H9 (cell line): Measurements from ENCODE around the gene SLIT2. TPM values are rescaled to one million over a fixed set of nuclear protein-coding genes. Genes with fewer than 3 reads are reported as not detected.

ENCODE experiments used
- DNase-seq: peaks from one replicate; pipeline ENCODE4 v3.0.0-alpha.2; 2017
- H2AFZ ChIP-seq: one replicate; pipeline ENCODE4 v1.6.1; 2013; ENCODE audit warnings: mild to moderate bottlenecking, low read length, control low read depth, moderate library complexity
- H2AK5ac ChIP-seq: 2 replicates; pipeline ENCODE4 v1.6.1; 2013; ENCODE audit warnings: low read length, control low read depth, mixed read lengths; ENCODE audit not compliant: insufficient read length
- H2BK120ac ChIP-seq: one replicate; pipeline ENCODE4 v1.6.1; 2013; ENCODE audit warnings: low read depth, mild to moderate bottlenecking, low read length, control low read depth, inconsistent platforms; ENCODE audit not compliant: poor library complexity, severe bottlenecking
- H2BK12ac ChIP-seq: 2 replicates; pipeline ENCODE4 v1.6.1; 2013; ENCODE audit warnings: low read length, control low read depth, mixed read lengths, low read depth; ENCODE audit not compliant: insufficient read length
- H2BK15ac ChIP-seq: 2 replicates; pipeline ENCODE4 v1.6.1; 2013; ENCODE audit warnings: low read depth, low read length, control low read depth
- H2BK20ac ChIP-seq: one replicate; pipeline ENCODE4 v1.6.1; 2013; ENCODE audit warnings: low read depth, mild to moderate bottlenecking, low read length, control low read depth, inconsistent platforms; ENCODE audit not compliant: poor library complexity, severe bottlenecking
- H2BK5ac ChIP-seq: 2 replicates; pipeline ENCODE4 v1.6.1; 2013; ENCODE audit warnings: low read length, control low read depth, mixed read lengths; ENCODE audit not compliant: insufficient read length
- H3K14ac ChIP-seq: 2 replicates; pipeline ENCODE4 v1.6.1; 2013; ENCODE audit warnings: low read length, control low read depth; ENCODE audit not compliant: insufficient read depth
- H3K18ac ChIP-seq: 2 replicates; pipeline ENCODE4 v1.6.1; 2013; ENCODE audit warnings: low read depth, mild to moderate bottlenecking, mixed read lengths, low read length, control low read depth; ENCODE audit not compliant: insufficient read length
- H3K23ac ChIP-seq: 2 replicates; pipeline ENCODE4 v1.6.1; 2013; ENCODE audit warnings: low read length, control low read depth, mixed read lengths, low read depth; ENCODE audit not compliant: insufficient read length
- H3K23me2 ChIP-seq: 2 replicates; pipeline ENCODE4 v1.6.1; 2013; ENCODE audit warnings: low read depth, mild to moderate bottlenecking, mixed read lengths, low read length, control low read depth; ENCODE audit not compliant: insufficient read length, poor library complexity, severe bottlenecking
- H3K27ac ChIP-seq: 2 replicates; pipeline ENCODE4 v1.5.1; 2013; ENCODE audit warnings: low read length, control low read depth, mixed read lengths, low read depth; ENCODE audit not compliant: insufficient read length
- H3K27me3 ChIP-seq: 2 replicates; pipeline ENCODE4 v1.6.1; 2013; ENCODE audit warnings: low read length, control low read depth, inconsistent platforms; ENCODE audit not compliant: insufficient read depth
- H3K4ac ChIP-seq: 2 replicates; pipeline ENCODE4 v1.6.1; 2013; ENCODE audit warnings: low read depth, mild to moderate bottlenecking, control low read depth, inconsistent platforms, low read length, moderate library complexity
- H3K4me1 ChIP-seq: 2 replicates; pipeline ENCODE4 v1.6.1; 2013; ENCODE audit warnings: low read length, control low read depth, inconsistent platforms; ENCODE audit not compliant: insufficient read depth
- H3K4me2 ChIP-seq: 2 replicates; pipeline ENCODE4 v1.6.1; 2013; ENCODE audit warnings: low read length, control low read depth, mixed read lengths; ENCODE audit not compliant: insufficient read length, insufficient read depth
- H3K56ac ChIP-seq: 2 replicates; pipeline ENCODE4 v1.6.1; 2013; ENCODE audit warnings: low read depth, mild to moderate bottlenecking, mixed read lengths, low read length, control low read depth; ENCODE audit not compliant: insufficient read length
- H3K79me1 ChIP-seq: 2 replicates; pipeline ENCODE4 v1.6.1; 2013; ENCODE audit warnings: low read depth, mild to moderate bottlenecking, moderate library complexity, low read length, control low read depth, inconsistent platforms; ENCODE audit not compliant: insufficient read depth, poor library complexity, severe bottlenecking
- H3K79me2 ChIP-seq: 2 replicates; pipeline ENCODE4 v1.6.1; 2013; ENCODE audit warnings: low read length, control low read depth, inconsistent platforms; ENCODE audit not compliant: insufficient read depth
- H3K9ac ChIP-seq: 2 replicates; pipeline ENCODE4 v1.6.1; 2013; ENCODE audit warnings: low read length, control low read depth, mixed read lengths; ENCODE audit not compliant: insufficient read length; ENCODE audit errors: extremely low read depth
- H3K9me3 ChIP-seq: one replicate; pipeline ENCODE4 v1.6.1; 2013; ENCODE audit warnings: low read depth, low read length, inconsistent platforms; ENCODE audit not compliant: control insufficient read depth
- H3T11ph ChIP-seq: one replicate; pipeline ENCODE4 v1.6.1; 2013; ENCODE audit warnings: mild to moderate bottlenecking, low read length, control low read depth, inconsistent platforms
- H4K20me1 ChIP-seq: one replicate; pipeline ENCODE4 v1.6.1; 2013; ENCODE audit not compliant: control insufficient read depth, insufficient read length, insufficient read depth
- H4K5ac ChIP-seq: 2 replicates; pipeline ENCODE4 v1.6.1; 2013; ENCODE audit warnings: low read depth, mild to moderate bottlenecking, mixed read lengths, low read length, control low read depth; ENCODE audit not compliant: insufficient read length
- H4K8ac ChIP-seq: replicated peaks from 2 replicates; pipeline ENCODE4 v1.6.1; 2013; ENCODE audit warnings: low read length, control low read depth, mixed read lengths, low read depth; ENCODE audit not compliant: insufficient read length
- H4K91ac ChIP-seq: 2 replicates; pipeline ENCODE4 v1.6.1; 2013; ENCODE audit warnings: low read depth, mild to moderate bottlenecking, moderate library complexity, mixed read lengths, low read length, control low read depth; ENCODE audit not compliant: insufficient read length
- H3K27ac Mint-ChIP-seq, 3 experiments: 2 replicates in 2 of 3; 3 replicates in 1 of 3; pipeline ENCODE4 v1.8.0; 2020 to 2021; ENCODE audit warnings: mixed read lengths in 3 of 3, mild to moderate bottlenecking in 1 of 3, moderate library complexity in 1 of 3
- H3K27me3 Mint-ChIP-seq: 2 replicates; pipeline ENCODE4 v1.8.0; 2021; ENCODE audit warnings: low read depth, mild to moderate bottlenecking, moderate library complexity, mixed read lengths
- H3K36me3 Mint-ChIP-seq, 3 experiments: 2 replicates in 2 of 3; 3 replicates in 1 of 3; pipeline ENCODE4 v1.8.0; 2020 to 2021; ENCODE audit warnings: low read depth in 3 of 3, mixed read lengths in 3 of 3; ENCODE audit not compliant: insufficient read depth in 1 of 3
- H3K4me1 Mint-ChIP-seq, 2 experiments: 2 replicates each; pipeline ENCODE4 v1.8.0; 2020; ENCODE audit warnings: mixed read lengths in 2 of 2
- H3K4me3 Mint-ChIP-seq, 2 experiments: 2 replicates in 1 of 2; 3 replicates in 1 of 2; pipeline ENCODE4 v1.8.0; 2020 to 2021; ENCODE audit warnings: mild to moderate bottlenecking in 2 of 2, mixed read lengths in 2 of 2, moderate library complexity in 1 of 2
- H3K9me3 Mint-ChIP-seq, 2 experiments: 2 replicates in 1 of 2; 3 replicates in 1 of 2; pipeline ENCODE4 v1.8.0; 2020; ENCODE audit warnings: mild to moderate bottlenecking in 2 of 2, mixed read lengths in 2 of 2, moderate library complexity in 1 of 2
- WGBS: extraction: QIAGEN DNeasy Blood & Tissue Kit; methylation state at CpG from one replicate; pipeline ENCODE4 v1.1.7; 2013; ENCODE audit warnings: missing lambda C conversion rate, low lambda C conversion rate, mixed read lengths; ENCODE audit not compliant: insufficient read length; ENCODE audit errors: extremely low coverage; 5-methylcytosine and 5-hydroxymethylcytosine counted together
- total RNA-seq: library from RNA; stranded (reverse); gene quantifications from 2 replicates; pipeline ENCODE4 v1.2.1, GENCODE V29; 2021
- TF ChIP-seq, protein P1 (sequence below): fragments of 200-600 bp; sonication (generic); conservative IDR thresholded peaks from 3 replicates; pipeline ENCODE4 v1.8.0; 2021; ENCODE audit warnings: antibody characterized with exemption, mild to moderate bottlenecking

The SLIT2 gene
- total RNA-seq, 1 experiment from 2014 or later, result 1.3 TPM

DNA sequence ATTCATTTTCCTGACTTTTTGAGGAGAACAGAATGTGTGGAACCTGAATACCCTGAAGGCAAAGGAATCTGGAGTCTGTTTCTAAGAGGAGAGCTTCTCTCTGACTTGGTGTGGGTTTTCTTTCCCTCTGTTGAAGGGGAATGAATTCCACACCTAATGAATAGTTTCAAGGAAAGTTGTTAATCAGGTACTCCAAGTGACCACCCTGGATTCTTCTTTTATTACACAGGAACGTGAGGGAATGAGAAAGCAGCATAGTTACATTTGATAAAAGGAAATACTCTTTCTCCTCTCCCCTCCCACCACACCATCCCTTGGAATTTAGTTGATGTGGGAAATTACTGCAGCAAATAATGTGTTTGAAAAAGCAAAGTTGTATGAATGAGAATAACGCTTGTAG, 29.7 kb downstream of the SLIT2 start:
- no peak overlapping the region for H2BK20ac ChIP-seq
- H3K27ac Mint-ChIP-seq, result 0 out of 7 replicates have a peak overlapping the region, but pooled peaks of 1 of the 3 experiments have one; percentile 68
- H2AFZ ChIP-seq, result no peak overlapping the region
- H4K5ac ChIP-seq, result no peak overlapping the region
- no peaks in the 10 kb centered on the region; the same call in 1 of the 2 replicates for H3K4me1 ChIP-seq
- H3K56ac ChIP-seq, result no peak overlapping the region
- H3K9me3 ChIP-seq, result no peaks in the 10 kb centered on the region
- no peak overlapping the region for H2BK5ac ChIP-seq
- no peak overlapping the region for H3K18ac ChIP-seq
- no peak overlapping the region for H3K4ac ChIP-seq
- peaks cover 40 to 52% of the 10 kb centered on the region in 2 experiments for H3K4me1 Mint-ChIP-seq
- no peaks in the 10 kb centered on the region for H3K27me3 Mint-ChIP-seq
- no peak overlapping the region for H3K23ac ChIP-seq
- H3K79me2 ChIP-seq, result no peaks in the 10 kb centered on the region
- no peak overlapping the region for H2BK120ac ChIP-seq
- H2AK5ac ChIP-seq, result no peak overlapping the region
- H3K27me3 ChIP-seq, result no peaks in the 10 kb centered on the region
- H3K79me1 ChIP-seq, result no peaks in the 10 kb centered on the region
- no peak overlapping the region for H3T11ph ChIP-seq
- H3K36me3 Mint-ChIP-seq, result no peaks in the 10 kb centered on the region; a peak in 1 of 7 replicates
- H2BK15ac ChIP-seq, result no peak overlapping the region
- no peak overlapping the region for H3K9ac ChIP-seq
- H3K4me2 ChIP-seq, result no peak overlapping the region
- H3K4me3 Mint-ChIP-seq, result no peak overlapping the region
- WGBS, result no CpG with 5 or more reads among the region's 2 CpGs
- no peaks in the 10 kb centered on the region for H3K23me2 ChIP-seq
- H4K8ac ChIP-seq, result no peak overlapping the region
- H3K14ac ChIP-seq, result no peak overlapping the region
- H3K9me3 Mint-ChIP-seq, result no peaks in the 10 kb centered on the region
- TF ChIP-seq, protein P1, sequence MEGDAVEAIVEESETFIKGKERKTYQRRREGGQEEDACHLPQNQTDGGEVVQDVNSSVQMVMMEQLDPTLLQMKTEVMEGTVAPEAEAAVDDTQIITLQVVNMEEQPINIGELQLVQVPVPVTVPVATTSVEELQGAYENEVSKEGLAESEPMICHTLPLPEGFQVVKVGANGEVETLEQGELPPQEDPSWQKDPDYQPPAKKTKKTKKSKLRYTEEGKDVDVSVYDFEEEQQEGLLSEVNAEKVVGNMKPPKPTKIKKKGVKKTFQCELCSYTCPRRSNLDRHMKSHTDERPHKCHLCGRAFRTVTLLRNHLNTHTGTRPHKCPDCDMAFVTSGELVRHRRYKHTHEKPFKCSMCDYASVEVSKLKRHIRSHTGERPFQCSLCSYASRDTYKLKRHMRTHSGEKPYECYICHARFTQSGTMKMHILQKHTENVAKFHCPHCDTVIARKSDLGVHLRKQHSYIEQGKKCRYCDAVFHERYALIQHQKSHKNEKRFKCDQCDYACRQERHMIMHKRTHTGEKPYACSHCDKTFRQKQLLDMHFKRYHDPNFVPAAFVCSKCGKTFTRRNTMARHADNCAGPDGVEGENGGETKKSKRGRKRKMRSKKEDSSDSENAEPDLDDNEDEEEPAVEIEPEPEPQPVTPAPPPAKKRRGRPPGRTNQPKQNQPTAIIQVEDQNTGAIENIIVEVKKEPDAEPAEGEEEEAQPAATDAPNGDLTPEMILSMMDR, result no peak
- no peak overlapping the region for H2BK12ac ChIP-seq
- DNase-seq, result no peak
- no peaks in the 10 kb centered on the region for H4K20me1 ChIP-seq
- H4K91ac ChIP-seq, result no peak overlapping the region
- H3K27ac ChIP-seq, result no peak overlapping the region
